ENCODE measurements around the gene PTPRM.
A peak's percentile ranks its signal among the peaks of the same experiment; 100 is the strongest.

The PTPRM gene

DNA sequence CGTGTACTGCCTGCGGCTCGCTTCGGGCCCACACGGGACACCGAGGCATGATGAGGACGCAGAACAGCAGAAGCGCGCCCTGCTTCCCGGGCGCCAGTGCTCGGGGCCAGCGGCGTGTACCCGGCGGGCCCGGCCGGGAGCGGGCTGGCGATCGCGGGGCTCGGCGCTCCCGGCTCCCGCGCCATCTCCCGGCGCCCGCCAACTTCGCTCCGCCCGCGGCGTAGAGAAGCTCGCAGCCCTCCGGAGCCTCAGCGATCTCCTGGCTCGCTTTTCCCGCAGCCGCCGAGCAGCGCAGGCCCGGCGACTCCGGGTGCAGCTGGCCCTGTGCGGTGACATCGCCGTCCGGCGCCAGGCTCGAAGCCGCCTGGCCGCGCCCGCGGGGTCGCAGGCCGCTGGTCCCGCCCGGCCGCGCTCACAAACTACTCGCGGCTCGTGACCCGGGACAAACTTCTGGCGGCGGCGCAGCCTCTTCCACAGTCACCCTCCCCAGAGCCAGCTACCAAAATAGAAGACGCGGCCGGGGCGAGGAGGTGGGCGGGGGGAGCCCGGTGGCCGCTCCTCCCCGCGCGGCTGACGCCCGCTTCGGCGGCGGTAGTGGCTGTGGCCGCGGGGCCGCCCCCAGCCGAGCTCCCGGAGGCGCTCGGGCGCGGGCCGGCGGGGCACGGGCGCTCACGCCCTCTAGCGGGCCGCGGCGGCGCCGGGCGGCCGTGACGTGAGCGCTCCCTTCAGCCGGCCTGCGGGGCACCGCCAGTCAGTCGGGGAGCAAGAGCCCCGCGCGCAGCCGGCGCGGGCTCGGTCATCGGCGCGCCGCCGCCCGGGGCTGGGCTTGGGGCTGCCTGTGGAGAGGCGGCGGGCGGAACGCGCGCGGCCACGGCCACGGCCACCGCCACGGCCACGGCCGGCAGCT, at the start of gene PTPRM:
Gene PTPRM, plus strand, starts transcription at position 750 of the 907 bp plus-strand sequence. CDS start 503 bp downstream, outside the sequence.
- peak; percentile 68 for DNase-seq

DNA sequence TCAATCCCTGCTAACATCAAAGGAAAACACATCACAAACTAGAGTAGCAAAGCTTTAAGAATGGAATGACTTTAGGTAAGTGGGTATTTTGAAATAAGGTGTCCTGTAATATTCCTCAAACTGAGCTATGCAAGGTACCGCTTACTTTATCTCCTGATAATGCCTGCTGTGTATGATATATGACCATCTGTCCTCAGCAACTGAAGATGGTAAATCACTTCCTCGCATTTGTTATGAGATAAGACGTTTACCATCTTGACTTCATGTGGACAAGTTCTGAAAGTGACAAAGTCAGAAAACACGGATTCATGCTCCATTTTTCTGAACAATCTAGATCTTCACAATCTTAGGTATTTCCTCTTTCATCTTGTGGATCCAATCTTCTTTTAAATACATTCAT, 49.3 kb upstream of the PTPRM start:
- DNase-seq, result peak; percentile 9

DNA sequence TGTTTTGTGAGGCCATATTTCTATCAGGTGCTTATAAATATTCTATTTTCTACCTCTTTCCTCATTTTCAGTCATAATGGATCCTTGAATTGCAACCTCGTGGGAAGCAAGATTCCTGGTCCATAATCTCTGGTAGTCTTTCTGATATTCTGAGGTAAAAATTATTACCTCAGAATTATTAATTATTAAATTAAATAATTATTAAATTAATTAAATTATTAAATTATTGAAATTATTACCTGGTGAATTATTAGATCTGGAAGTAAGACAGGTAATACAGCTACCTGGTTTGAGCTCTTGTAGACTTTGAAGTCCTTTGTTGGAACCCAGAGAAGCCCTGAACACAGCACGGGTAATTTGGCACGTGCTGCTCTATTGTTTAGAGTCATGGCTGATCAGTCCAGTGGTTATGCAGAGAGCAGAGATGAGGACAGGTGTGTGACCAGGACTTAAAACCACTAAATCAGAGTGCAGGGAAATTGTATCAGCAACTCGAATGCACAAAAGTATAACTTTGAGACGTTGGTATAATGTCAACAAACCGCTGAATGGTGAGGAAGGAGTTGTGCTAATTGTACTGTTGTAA, 46.8 kb upstream of the PTPRM start:
- DNase-seq, result no peak

DNA sequence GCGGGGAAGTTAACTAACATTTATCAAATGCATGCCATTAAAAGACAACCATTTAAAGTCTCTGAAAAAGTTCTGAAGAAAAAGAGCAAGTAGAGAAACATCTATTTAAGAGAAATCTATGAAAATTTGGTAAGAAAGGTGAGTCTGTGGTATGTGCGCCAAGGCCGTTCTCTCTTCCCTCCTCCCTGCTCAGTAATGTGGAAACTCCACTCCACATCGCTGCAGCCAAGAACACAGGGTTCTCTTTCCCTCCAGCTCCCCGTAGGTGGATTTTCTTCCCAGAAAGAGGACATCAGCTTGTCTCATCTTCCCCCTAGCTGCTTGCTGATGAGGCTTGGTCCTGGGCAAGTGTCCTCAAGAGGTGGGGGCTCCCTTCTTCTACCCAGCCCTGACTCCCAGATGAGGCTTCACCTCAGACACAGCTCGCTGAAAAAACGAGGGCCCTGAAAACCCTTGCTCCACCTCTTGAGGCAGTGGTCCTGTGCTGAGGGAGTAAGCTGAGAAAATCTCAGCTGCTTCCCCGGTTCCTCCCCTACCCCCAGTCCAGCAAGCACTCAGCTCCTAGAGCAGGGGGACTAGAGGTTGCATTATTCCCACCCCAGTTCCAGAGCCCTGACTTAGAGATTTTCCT, 45.8 kb upstream of the PTPRM start:
- no peak for DNase-seq

DNA sequence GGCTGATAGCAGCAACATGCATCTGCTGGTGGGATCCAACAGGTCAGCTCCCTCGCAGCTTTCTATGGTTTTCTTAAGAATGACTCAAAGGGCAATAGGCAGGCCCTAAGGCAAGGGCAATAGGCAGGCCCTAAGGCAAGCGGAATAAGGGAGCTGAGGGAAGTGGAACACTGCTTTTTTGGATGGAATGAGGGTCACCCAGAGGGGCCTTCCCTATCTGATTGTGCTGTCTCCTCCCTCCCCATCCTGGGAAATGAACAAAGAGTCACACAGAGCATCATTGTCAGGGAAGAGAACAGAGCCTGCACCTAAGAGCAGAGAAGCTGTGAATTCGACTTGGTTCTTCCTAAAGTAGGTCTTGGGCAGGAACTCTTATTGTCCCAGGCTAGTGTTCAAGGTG, 43.3 kb upstream of the PTPRM start:
- no peak for DNase-seq

DNA sequence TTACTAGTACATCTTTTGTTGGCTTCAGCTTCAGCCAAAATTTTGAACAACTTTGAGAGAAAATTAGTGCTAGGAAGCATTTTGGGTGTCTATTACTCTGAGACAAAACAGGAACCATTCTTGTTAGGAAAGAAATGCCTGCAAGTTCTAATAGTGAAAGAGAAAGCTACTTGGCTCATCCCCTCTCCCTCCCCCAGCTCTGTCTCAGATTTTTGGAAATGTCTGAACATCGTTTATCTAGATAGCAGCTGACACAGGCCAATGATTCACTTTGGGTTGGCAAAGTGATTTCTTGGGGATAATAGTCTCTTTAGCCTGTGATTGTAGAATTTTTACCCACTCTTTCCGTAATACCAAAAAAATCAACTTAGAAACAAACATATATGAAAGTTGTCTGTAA, 42.3 kb upstream of the PTPRM start:
- peak; percentile 70 for DNase-seq

DNA sequence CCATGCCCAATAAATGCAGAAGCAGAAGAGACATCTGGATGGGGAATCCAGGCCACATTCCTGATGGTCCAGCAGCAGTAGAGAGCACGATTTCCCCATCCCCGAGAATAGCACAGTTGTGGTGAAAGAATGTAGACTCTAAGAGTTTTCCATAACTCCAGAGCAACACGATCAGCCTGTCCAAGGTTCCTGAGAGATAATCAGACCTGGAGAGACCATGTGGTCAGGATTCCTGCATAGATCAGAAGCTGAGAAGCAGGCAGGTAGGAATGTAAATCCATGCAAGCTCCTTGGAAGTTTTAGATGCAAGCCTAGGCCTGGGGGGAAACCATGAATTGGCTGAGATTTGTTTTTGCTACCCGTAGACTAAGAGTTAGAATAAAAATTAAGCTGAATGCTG, 34.2 kb upstream of the PTPRM start:
- no peak for DNase-seq

DNA sequence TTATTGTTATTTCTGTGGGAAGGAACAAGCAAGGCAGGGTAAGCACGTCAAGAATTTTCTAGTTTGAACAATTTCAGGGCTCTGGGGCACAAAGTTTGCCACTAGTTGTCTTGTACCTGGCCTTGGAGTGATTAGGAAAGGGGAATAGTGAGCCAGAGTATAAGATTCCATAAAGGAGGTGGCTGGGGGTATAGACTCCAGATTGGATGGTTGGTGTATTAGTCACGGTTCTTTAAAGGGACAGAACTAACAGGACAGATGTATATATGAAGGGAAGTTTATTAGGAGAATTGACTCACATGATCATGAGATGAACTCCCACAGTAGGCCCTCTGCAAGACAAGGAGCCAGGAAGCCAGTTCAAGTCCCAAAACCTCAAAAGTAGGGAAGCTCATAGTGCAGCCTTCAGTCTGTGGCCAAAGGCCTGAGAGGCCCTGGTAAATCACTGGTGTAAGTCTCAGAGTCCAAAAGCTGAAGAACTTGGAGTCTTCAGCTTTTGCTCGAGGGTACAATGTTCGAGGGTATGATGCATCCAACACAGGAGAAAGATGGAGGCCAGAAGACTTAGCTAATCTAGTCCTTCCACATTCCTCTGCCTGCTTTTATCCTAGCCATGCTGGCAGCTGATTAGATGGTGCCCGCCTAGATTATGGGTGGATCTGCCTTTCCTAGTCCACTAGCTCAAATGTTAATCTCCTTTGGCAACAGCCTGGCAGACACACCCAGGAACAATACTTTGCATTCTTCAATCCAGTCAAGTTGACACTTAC, 31.5 kb upstream of the PTPRM start:
- no peak for DNase-seq

DNA sequence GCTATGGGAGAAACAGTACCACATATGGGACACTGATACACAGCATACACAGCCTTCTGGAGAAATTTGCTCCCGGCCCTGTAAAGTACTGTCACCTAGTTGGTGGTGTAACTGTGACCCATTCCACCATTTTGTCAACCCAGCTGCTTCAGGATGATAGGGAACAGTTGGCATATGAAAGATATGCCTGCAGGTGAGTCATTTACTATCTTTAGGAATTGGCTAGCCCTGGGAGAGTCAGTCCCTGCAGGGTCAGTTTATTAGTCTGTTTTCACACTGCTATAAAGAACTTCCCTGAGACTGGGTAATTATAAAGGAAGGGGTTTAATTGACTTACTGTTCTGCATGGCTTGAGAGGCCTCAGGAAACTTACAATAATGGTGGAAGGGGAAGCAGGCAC, 30.0 kb upstream of the PTPRM start:
- no peak for DNase-seq

DNA sequence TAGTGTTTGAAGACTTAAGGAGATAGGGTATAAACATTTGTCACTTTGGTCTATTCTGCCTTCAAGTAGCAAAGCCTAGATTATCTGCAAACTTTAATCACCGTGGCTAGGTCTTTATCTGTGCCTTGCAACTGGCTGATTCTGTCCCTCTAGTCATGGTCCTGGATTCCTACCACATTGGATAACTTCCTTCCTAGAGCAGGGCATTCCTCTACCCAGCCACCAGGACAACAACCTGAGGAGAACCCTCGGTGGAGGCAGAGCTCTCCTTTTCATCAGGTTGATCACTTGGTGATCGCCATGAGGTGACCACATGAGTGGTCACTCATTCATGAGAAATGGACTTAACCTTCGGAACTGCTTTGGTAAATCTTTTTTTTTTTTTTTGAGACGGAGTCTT, 25.3 kb upstream of the PTPRM start:
- DNase-seq, result no peak

DNA sequence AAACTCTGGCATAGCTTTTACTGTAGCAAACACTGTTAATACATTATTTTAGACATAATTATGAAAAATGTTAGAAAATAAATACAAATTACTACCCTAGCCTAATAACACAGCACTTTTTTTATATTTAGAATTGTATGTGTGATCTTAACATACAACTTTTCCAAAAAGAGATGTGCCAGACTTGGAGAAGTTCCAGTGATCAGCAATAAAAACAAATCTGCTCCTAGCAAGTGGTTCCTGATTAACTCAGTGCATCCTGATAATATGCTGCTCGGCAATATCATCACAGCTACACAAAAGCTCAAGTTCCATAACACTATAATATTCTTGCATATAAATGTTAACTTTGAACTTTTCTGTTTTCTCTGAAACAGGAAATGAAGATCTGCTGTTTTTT, 22.4 kb upstream of the PTPRM start:
- no peak for DNase-seq

DNA sequence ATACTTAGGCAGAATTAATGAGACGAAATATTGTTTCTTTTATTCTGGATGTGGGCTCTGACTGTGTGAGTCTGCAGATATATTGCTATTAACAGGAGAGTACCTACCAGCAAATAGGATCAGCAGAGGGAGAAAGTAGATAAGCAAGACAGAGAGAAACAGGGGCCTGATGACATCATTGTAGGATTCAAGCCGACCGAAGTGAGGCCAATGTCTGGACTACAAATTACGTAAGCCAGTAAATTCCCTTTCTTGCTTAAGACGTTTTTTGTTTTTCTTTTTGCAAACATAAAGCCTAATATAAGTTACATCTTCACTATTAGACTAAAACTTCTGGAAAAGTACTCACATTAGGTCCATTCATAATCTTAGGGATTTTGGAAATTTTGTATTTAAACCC, 21.4 kb upstream of the PTPRM start:
- DNase-seq, result no peak

DNA sequence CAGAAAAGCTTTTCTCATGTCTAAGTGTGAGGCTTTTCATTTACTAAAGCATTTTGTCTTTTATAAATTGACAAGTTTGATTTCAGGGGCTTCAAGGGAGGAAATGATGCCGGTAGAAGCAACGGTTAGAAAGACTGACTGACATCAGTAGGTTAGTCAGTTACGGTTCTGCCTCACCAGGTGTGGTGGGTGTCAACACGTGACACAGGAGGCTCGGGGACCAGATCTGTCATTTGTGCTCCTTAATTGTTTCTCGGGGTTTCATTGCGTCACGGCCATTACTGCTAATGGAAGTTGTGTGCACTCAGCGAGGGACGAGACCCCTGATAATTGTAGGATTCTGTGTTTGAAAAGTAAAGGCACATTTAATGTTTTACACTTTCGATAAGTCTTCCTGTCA, 18.9 kb upstream of the PTPRM start:
- DNase-seq, result no peak

DNA sequence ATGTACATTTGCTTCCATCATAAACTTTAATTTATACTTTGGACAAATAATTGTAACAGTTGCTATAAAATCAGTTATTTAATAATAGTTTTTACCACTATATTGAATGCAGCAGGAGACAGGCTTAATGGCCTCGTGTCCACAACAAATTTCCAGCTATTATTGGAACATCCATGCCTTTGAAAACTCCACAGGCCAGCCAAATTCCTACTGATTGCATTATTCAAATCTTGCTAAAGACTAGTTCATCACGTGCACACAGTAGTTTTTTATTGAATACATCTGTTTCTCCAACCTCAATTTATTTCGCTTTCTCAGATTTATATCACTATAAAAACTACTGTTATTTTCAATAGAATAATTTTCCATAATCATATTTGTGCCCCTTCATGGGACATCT, 18.4 kb upstream of the PTPRM start:
- DNase-seq, result no peak

DNA sequence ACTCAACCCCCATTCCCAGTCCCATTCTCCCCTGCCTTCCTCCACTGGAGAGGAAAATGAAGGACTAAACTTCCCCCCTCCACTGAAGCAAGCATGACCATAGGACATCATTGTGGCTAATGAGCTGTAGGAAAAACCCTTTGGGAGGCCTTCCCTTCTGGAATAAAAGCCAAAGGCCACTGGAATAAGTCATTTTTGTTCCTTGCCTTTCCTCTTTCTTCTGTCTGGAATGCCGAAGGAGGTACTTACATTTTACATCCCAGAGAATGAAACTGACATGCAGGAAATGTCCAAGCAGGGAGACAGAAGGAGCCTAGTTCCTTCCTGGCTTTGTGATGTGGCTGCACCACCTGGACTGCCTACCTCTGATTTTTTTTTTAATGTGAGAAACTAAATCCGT, 9.1 kb upstream of the PTPRM start:
- no peak for DNase-seq

DNA sequence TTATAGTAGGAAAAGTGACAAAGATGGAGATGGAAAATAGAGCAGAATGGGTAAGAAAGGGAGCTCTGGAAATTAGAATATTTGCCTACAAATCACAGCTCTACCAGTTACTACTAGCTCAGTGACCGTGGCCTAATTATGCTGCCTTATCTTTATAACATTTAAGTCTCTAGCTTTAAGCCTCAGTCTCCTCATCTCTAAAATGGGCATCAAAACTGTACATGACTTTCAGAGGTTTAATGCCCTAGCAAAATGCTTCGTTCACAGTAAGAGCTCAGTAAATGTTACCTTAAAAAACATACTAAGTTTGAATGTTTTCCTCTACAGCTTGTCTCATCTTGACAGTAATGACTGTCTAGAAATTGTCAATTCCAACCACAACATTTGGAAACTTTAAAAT, 8.3 kb upstream of the PTPRM start:
- DNase-seq, result no peak

DNA sequence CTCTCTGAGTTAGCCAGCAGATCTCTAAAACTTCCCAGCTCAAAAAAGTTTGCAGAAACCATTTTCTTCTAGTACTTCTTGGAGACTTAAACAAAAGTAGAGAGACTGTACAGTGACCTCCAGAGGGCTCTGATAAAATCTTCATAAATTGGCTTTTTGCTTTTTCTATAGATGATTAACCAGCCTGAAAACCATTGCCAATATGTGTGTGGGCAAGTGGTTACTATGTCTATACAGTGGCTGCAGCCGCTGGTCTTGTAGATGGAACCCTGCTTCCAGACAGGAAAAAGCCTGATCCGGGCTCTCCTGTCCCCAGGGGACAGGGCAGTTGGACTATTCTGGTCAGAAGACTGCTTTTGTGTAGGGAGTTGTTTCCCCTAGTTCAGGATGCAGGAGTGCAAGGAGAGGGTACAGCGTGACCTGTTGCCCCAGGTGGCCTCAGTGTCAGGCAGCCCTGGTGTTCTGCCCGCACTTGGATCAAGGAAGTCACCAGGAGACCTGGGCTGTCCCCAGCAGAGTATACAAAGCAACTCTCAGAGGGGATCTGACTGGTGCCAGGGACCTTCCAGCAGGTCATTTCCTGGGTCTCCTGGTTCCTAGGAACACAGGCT, 7.3 kb upstream of the PTPRM start:
- DNase-seq, result no peak

DNA sequence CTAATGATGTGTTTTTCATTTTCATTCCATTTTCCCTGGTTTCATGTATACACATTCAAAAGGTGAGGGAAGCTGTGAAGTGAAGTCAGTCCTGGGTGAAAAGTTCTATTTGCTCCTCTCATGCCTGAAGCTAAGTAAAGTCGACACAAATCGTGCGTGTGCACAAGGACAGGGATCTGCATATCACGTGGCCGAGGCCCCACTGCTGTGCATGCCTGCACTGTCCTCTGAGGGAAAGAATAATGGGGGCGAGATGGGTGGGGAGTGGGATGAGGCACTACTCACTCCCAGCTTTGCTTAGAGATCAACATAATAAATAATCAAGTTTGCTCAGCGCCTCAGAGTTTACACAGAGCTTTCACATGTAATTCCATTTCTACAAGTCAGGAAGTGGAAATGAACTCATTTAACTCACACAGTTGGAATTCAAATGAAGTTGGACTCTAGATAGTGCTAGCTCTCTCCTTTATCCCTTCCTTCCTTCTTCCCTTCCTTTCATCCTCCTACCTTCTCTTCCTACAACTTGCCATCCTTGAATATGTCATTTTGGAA, 5.1 kb upstream of the PTPRM start:
- DNase-seq, result no peak

DNA sequence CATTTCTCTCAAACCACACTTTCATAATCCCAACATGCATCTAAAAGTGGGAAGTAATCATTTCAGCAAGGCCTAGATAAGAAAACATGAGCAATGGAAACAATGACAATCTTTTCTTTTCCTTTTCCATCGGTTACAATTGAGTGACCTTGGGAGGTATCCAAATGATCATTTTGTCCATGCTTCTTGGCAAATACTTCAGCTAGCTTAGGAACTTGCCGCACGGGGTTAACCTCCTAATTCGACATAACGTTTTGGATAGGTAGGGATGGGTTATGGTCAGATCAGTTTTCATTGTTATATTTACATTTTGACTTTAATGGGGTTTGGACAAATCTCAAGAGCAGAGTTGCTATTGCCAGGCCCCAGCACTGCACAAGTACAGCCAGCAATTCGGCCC, 4.6 kb upstream of the PTPRM start:
- peak; percentile 21 for DNase-seq

DNA sequence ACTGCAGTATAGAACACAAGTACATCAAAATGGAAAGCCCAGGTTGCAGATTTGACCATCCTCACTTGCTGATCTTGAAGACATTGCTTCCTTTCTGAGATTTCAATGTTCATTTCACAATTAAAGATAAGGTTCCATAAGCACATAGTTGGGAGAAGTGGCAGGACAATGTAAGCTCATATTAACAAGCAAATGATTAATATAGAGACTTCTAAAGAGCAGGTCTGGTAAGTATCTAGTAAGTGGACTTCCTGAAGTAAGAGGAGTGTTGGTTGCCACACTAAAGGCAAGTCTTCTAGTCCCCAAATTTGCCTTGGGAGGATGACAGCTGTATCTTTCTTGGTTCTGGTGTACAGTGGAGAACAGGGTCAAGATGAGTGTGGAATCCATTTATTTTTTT, 1.4 kb upstream of the PTPRM start:
- DNase-seq, result no peak

DNA sequence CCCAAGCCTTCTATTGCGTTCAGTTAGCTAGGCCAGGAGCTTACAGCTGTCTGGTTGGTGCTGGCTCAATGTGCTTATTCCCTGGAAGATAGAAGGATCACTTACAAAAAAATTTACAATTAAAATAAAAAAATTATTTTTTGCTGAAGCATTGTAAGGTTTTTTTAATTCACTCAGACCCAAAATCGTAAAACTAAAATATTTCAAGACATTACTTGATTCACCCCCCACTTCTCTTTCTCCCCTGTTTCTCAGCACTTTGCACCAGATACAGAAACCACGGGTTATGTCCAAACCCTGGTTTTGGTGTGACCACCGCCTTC, 911 bp upstream of the PTPRM start:
- DNase-seq, result no peak

DNA sequence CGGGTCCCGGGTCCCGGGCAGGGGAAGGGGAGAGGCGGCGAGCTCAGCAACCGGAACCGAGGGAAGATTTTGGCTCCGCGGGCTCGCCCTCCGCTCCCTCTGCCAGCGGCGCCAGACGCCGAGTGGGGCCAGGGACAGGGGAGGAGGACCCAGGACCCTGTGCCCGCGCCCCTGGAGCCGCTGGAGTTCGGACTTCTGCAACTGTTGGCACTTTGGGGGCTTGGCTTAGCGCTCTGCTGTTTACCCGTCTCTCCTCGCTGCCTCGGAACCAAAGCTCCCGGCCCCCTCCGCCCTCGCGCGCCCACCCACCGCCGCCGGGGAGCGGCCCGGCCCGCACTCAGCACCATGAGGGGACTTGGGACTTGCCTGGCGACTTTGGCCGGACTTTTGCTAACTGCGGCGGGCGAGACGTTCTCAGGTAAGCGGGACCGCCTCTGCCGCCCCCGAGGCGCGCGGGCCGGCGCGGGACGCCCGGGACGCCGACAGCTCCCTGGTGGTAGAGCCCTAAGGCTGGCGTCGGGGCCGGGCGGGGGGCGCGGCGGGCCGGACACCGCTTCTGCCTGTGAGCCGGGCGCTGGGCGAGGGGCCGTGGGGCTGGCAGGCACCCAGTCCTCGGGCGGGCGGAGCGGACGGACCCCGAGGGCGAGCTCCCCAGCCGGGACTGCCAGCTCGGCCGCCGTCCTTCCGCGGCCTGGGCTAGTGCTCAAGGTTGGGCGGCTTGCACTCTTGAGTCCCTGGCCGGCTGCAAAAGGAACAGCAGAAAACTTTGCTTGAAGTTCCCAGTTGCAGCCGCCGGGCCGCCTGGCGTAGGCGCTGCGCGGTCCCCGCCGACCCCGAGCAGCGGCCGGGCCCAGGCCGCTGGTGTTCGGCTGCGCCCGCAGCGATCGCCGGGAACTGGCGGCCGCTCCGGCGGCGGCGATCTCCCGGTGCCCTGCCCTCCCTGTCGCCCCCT, 634 bp downstream of the PTPRM start:
- DNase-seq, result no peak
